Activated CD4-positive, alpha-beta T cell treated with anti-CD3 and anti-CD28 coated beads, Interleukin-2, amount 50 U/mL, for 4 hours (primary cell): ENCODE measurements around the gene CA10.
A peak's percentile ranks its signal among the peaks of the same experiment; 100 is the strongest.

Experiments used
- DNase-seq, 2 experiments: peaks; one replicate each; pipeline ENCODE4 v3.0.0-alpha.2; 2020

Gene CA10

GRCh38 chr17:52145476-52145875 is 13.0 kb downstream of the CA10 start:
- DNase-seq, result no peak

DNA sequence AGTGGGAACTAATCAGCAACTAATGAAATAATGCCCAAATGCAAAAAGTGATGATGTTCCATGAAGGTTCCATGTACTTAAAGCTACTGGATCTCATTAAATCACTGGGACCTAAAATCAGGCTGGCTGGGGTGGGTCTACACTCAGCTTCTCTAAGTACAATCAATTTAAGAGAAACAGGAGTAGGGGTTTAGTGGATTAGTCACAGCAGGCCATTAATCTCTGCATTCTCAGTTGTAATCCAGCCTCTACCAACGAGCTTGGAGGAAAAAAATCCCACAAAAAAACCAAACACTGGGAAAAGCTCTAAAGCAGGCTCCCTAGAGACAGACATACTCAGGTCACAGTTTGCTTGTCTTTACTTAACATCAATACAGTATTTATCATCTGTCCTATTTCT is 15.0 kb downstream of the CA10 start:
- DNase-seq, result no peak

DNA sequence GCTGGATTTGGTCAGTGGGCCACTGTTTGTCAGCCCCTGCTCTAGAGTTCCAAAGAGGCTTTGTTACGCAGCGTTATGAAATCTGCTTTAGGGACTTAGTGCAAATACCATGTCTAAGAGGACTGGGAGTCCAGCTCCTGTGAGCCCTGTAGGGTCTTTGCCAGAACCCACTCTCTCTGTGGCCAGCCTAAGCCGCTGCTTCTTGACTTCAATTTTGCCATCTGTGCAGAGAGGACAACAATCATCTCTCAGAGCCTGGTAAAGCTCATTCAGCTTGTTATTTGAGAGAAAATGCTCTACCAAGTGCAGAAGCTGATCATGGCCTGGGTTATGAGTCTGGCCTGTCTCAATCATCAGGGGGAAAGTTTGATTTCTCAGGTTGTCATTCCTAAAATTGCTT is 17.9 kb downstream of the CA10 start:
- no peak for DNase-seq

DNA sequence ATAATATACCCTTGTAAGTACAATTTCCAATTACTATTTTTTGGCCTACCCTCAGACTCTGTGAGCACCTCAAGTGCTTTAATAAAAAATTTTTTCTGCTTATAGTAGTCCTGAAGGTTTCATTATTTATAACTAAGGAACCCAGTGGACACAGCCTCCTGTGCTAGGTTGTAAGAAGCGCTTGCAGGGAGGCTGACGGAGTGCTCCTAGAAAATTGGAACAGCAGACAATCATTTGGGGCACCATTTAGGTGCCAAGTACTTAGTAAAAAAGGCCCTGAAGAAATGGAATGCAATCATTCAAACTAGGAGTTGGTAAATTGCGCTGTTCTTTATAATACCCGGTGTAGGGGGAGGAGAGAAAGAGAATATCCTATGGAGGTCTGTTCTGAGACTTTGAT is 19.8 kb downstream of the CA10 start:
- no peak for DNase-seq

DNA sequence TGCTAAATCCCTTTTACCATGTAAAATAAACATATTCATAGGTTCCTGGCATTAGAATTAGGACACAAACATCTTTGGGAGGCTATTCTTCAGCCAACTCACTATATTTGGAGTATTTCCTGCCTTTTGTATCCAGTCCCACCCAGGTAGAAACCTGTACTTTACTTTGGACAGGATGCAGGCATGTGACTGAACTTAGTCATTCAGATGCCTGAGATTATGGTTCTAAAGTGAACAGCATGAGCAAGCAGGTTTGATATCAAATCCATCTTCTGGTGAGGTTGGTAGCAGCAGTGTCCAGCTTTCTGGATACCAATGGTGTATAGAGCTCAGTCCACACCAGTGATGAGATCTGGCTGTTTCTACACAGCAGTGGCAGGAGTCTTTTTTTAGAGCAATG is 20.2 kb downstream of the CA10 start:
- no peak for DNase-seq

GRCh38 chr17:52136166-52136565 is 22.3 kb downstream of the CA10 start:
- no peak for DNase-seq

GRCh38 chr17:52134641-52135040 is 23.9 kb downstream of the CA10 start:
- no peak for DNase-seq

DNA sequence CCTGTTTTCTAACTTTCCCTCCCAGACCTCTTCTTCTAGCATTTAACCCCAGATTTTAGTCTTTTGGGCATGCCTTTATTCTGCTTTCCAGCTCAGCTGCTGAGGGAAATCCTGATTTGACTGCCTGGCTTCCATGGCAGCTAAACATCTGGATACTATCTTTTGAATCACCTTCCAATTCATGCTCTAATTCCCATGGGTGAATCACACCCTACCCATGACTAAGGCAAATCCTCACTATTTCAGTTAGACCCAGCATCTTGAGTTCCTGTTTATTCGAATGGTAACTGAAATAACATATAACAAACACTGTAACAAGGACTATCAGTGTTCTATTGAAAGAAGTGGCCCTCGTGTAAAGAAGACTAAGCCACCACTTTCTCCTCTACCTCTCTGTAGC is 29.8 kb downstream of the CA10 start:
- no peak for DNase-seq

GRCh38 chr17:52124993-52125392 is 33.5 kb downstream of the CA10 start:
- DNase-seq, result no peak

GRCh38 chr17:52124561-52124960 is 34.0 kb downstream of the CA10 start:
- no peak for DNase-seq

- no peak for DNase-seq
Observed at GRCh38 chr17:52120465-52120864, 38.0 kb downstream of the CA10 start.

DNA sequence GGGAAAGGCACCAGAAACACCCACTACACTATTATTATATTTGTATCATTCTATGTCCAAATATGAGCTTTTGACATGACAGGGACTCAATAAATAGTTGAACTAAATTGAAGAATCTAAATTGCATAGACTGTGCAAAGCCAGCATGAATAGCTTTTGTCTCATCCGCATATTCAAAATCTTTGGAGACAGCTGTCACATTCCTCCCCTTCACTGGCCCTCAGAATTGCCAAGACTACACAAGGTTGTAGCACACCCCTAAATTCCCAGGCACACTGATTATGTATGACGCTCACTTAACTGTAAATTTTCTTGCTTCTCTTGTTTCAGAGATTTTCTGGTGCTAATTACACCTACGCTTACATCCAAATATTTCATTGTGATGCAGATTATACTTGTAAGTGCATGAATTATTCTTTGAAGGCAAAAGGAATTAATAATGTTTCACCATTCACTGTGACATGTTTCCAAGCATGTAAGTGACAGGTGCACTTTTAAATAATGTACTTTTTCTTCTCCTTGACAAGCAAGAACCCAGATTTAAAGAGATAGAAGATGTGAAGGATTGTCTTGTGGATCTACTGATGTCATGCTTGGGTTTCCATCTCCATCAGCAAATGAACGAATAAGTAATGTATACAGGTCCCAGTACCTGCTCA is 47.5 kb downstream of the CA10 start:
- DNase-seq, result no peak

DNA sequence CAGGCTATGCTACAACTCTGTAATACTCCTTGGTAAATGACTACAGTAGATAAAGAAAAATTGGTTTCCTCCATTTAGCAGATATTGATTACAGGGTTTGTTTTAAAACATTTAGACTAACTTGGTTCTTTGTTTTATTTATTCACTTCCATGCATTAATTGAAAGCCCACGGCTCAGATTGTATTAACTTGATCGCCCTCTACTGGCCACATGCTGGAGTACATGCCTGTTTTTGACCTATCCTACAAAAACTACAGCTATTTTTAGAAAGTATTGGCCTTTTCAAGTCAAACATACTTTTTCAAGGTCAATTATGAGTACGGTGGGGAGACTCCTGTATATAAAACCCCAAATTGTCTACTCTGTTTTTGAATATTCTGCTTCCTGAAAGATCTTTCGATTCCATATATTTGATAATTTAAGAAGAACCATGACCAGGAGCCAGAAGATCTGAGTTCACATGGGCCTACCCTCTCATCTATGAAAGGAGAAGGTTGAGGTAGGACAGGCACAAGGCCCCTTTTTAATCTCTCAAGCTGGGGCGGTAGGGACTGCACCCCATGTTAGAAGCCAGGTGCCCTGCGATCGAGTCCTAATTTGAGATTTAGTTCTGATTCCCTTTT is 51.8 kb downstream of the CA10 start:
- DNase-seq, result peak; percentile 14 to 18

GRCh38 chr17:52106072-52106471 is 52.4 kb downstream of the CA10 start:
- DNase-seq, result no peak

- no peak for DNase-seq
Observed at GRCh38 chr17:52105591-52105990, 52.9 kb downstream of the CA10 start.

DNA sequence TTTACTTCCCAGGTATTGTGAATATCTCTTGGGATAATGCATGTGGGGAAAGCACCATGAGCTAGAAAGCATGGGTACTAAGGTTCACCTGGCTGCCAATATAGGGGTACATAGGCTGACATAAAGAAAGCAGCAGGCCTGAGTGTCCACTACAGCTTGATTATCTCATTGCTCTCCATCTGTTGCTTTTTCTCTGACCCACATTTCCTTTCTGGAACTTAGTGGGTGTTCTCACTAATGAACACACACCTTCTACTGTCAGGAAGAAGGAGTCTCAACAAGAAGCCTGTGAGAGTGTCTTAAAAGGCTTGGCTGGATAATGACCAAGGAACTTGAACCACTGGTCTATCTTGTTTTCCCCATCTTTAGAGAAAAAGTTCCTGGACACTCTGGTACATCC is 62.5 kb downstream of the CA10 start:
- DNase-seq, result no peak

GRCh38 chr17:52084176-52084575 is 74.3 kb downstream of the CA10 start:
- no peak for DNase-seq

DNA sequence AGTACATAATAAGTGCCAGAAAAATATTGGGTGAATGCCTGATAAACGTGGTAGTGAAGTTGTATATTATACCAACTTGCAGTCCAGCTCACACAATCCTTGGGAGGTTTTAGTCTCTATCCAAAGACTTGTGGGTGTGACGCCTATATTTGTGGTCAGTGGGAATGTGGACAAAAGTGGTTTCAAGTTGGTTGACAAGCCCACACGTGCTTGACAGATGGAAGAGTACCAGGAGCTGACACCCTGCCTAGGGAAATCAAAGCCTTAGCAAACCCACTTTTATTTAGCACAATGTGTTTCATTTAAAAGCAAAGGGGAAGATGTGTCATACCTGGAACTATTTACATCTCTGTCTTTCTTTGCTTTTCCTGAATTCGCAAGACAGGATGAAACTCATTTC is 79.0 kb downstream of the CA10 start:
- DNase-seq, result no peak

GRCh38 chr17:52071712-52072111 is 86.8 kb downstream of the CA10 start:
- no peak for DNase-seq

GRCh38 chr17:52064791-52065211 is 93.7 kb downstream of the CA10 start:
- DNase-seq, result no peak

GRCh38 chr17:52049496-52049895 is 109.0 kb downstream of the CA10 start:
- no peak for DNase-seq

DNA sequence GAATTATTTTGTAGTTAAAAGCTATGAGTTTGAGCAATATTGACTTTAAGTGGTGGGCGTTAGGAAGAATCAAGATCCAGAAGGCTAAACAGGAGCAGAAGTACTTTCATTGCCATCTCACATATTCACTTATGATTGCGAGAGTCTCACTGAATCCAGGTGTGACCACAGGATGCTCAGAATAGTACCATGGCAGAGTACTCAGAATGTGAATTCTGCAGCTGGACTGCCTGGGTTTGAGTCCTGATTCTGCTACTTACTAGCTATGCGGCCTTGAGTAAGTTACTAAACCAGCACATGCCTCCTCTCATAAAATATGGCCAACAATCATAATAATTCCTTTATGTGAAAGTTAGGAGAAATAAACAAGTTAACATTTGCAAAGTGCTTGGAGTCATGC is 109.5 kb downstream of the CA10 start:
- DNase-seq, result no peak

DNA sequence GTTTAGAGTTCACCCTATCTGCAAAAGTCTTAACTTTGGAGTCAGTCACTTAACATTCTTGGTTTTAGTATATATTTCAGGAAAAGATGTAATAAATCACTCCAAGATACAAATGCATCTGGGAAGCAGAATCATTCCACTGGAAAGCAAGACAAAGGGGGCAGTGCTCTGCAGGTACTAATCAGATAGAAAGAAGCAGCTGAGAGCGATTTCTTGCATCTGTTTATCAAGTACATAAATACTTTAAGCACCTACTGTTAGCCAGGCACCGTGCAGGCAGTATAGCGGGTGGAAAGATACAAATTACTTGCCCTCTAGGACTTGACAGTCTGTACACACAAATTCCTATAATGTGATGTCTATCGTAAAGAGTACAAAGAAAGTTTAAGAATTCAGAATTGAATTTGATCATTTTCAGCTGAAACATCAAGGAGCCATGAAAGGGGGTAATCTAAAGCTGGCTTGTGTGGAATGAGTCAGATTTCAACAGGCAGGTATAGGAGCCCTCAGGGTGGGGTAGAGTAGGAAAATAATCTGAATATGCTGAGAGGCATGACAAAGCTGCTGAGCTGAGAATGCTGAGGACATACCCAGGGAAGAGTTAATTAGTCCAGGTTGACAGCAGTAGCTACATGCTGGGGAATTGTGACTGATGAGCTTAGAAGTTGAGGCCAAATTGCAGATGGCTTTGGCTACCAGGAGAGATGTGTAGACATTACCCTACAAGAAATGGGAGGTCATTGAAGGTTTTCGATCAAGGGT is 110.2 kb downstream of the CA10 start:
- DNase-seq, result no peak

GRCh38 chr17:52047086-52047485 is 111.4 kb downstream of the CA10 start:
- no peak for DNase-seq
